Mucosa of rectum (tissue), 2 donors: ENCODE data around the gene LRCH3.
A peak's percentile ranks its signal among the peaks of the same experiment; 100 is the strongest.

Experiments
- H3K27ac ChIP-seq, 2 donors: one replicate each; pipeline ENCODE4 v1.7.0; 2013; ENCODE audit warnings: inconsistent platforms in 2 of 2, low read depth in 2 of 2, low read length in 2 of 2
- H3K27me3 ChIP-seq, 2 donors: one replicate each; pipeline ENCODE4 v1.7.0; 2013; ENCODE audit warnings: low read length in 2 of 2; ENCODE audit not compliant: control insufficient read depth in 2 of 2, insufficient read depth in 2 of 2
- H3K36me3 ChIP-seq, 2 donors: one replicate each; pipeline ENCODE4 v1.7.0; 2013; ENCODE audit warnings: low read length in 2 of 2; ENCODE audit not compliant: control insufficient read depth in 2 of 2, insufficient read depth in 2 of 2
- H3K4me1 ChIP-seq, 2 donors: one replicate each; pipeline ENCODE4 v1.7.0; 2013; ENCODE audit warnings: low read length in 2 of 2, mild to moderate bottlenecking in 1 of 2; ENCODE audit not compliant: control insufficient read depth in 2 of 2, insufficient read depth in 2 of 2
- H3K4me3 ChIP-seq, 2 donors: one replicate each; pipeline ENCODE4 v1.7.0; 2013; ENCODE audit warnings: low read length in 2 of 2
- H3K9ac ChIP-seq, 2 donors: one replicate each; pipeline ENCODE4 v1.7.0; 2013; ENCODE audit warnings: low read length in 2 of 2, low read depth in 1 of 2, mild to moderate bottlenecking in 1 of 2
- H3K9me3 ChIP-seq, 2 donors: one replicate each; pipeline ENCODE4 v1.7.0; 2013; ENCODE audit warnings: low read length in 2 of 2; ENCODE audit not compliant: control insufficient read depth in 2 of 2
- donor health status: healthy.
- donor health status: Normal muscosa, but diverticular disease.

Gene LRCH3

GRCh38 chr3:197791113-197791891, at the start of gene LRCH3:
Gene LRCH3 (plus strand): TSS chr3:197791254. CDS start chr3:197791279, 25 bp downstream.
- H3K9me3 ChIP-seq: no peaks in the 10 kb centered on the region
- peaks cover 0 to 10% of the 10 kb centered on the region in 2 donors for H3K4me1 ChIP-seq
- no peaks in the 10 kb centered on the region for H3K36me3 ChIP-seq

GRCh38 chr3:197742787-197743186, 48.3 kb upstream of the LRCH3 start:
- Histone ChIP-seq H3K27me3 (no peaks in the 10 kb centered on the region), H3K36me3 (no peaks in the 10 kb centered on the region), H3K4me1 (peaks cover 0 to under 1% of the 10 kb centered on the region in 2 donors), H3K9me3 (no peaks in the 10 kb centered on the region), H3K4me3 (no peak overlapping the region), H3K9ac (no peak overlapping the region), H3K27ac (no peak overlapping the region)

More at GRCh38 chr3:197791113-197791891, at the start of gene LRCH3:
- Histone ChIP-seq H3K27me3 (no peaks in the 10 kb centered on the region), H3K4me3 (peak within 1 kb of the TSS; percentile 79 to 93), H3K27ac (peak within 1 kb of the TSS; percentile 93 to 95), H3K9ac (peak within 1 kb of the TSS; percentile 94)

GRCh38 chr3:197746209-197746608, 44.8 kb upstream of the LRCH3 start:
- Histone ChIP-seq H3K27ac (no peak overlapping the region), H3K36me3 (no peaks in the 10 kb centered on the region), H3K4me3 (no peak overlapping the region), H3K9me3 (no peaks in the 10 kb centered on the region), H3K27me3 (no peaks in the 10 kb centered on the region), H3K4me1 (peaks cover 6 to 8% of the 10 kb centered on the region in 2 donors), H3K9ac (no peak overlapping the region)

- H3K4me1 ChIP-seq: peaks cover 9 to 14% of the 10 kb centered on the region in 2 donors
- H3K9me3 ChIP-seq: no peaks in the 10 kb centered on the region
- H3K9ac ChIP-seq: no peak overlapping the region
- no peaks in the 10 kb centered on the region for H3K27me3 ChIP-seq
- no peaks in the 10 kb centered on the region for H3K36me3 ChIP-seq
- H3K4me3 ChIP-seq: no peak overlapping the region
- H3K27ac ChIP-seq: no peak overlapping the region
Measured at GRCh38 chr3:197746801-197747237, 44.2 kb upstream of the LRCH3 start.

GRCh38 chr3:197748597-197749314, 42.3 kb upstream of the LRCH3 start:
- Histone ChIP-seq H3K36me3 (no peaks in the 10 kb centered on the region), H3K27me3 (no peaks in the 10 kb centered on the region), H3K9me3 (no peaks in the 10 kb centered on the region), H3K4me1 (peaks cover 15 to 18% of the 10 kb centered on the region in 2 donors), H3K4me3 (peak overlapping the region; percentile 87 to 96), H3K9ac (peak overlapping the region; percentile 65 to 82), H3K27ac (peak overlapping the region; percentile 86 to 94)

- peaks cover 15 to 18% of the 10 kb centered on the region in 2 donors for H3K4me1 ChIP-seq
- no peaks in the 10 kb centered on the region for H3K36me3 ChIP-seq
- peak overlapping the region; percentile 87 to 96 for H3K4me3 ChIP-seq
- H3K9ac ChIP-seq: peak overlapping the region; percentile 65 to 82
- peak overlapping the region; percentile 86 to 94 for H3K27ac ChIP-seq
- H3K9me3 ChIP-seq: no peaks in the 10 kb centered on the region
- no peaks in the 10 kb centered on the region for H3K27me3 ChIP-seq
Measured at GRCh38 chr3:197749315-197749600, 41.8 kb upstream of the LRCH3 start.

- peak within 1 kb of the TSS; percentile 80 to 86 for H3K9ac ChIP-seq
- peak within 1 kb of the TSS; percentile 87 to 96 for H3K4me3 ChIP-seq
- no peaks in the 10 kb centered on the region for H3K9me3 ChIP-seq
- no peaks in the 10 kb centered on the region for H3K36me3 ChIP-seq
- H3K4me1 ChIP-seq: peaks cover 15 to 18% of the 10 kb centered on the region in 2 donors
- H3K27ac ChIP-seq: peak within 1 kb of the TSS; percentile 86 to 94
- H3K27me3 ChIP-seq: no peaks in the 10 kb centered on the region
Measured at GRCh38 chr3:197749601-197750395, 41.3 kb upstream of the LRCH3 start, which contains the start of gene FYTTD1. Gene FYTTD1 (plus strand): TSS chr3:197749883. CDS start chr3:197749972, 89 bp downstream.

GRCh38 chr3:197750396-197750831, 40.6 kb upstream of the LRCH3 start:
- no peaks in the 10 kb centered on the region for H3K9me3 ChIP-seq
- no peaks in the 10 kb centered on the region for H3K27me3 ChIP-seq
- peak overlapping the region; percentile 87 to 96 for H3K4me3 ChIP-seq
- H3K4me1 ChIP-seq: peaks cover 15 to 18% of the 10 kb centered on the region in 2 donors
- H3K27ac ChIP-seq: peak overlapping the region; percentile 86 to 94
- H3K9ac ChIP-seq: peak overlapping the region; percentile 80 to 86
- H3K36me3 ChIP-seq: no peaks in the 10 kb centered on the region

GRCh38 chr3:197750858-197751737, 40.0 kb upstream of the LRCH3 start:
- Histone ChIP-seq H3K4me1 (peaks cover 15 to 18% of the 10 kb centered on the region in 2 donors), H3K36me3 (no peaks in the 10 kb centered on the region), H3K9ac (peak overlapping the region; percentile 80 to 86), H3K27me3 (no peaks in the 10 kb centered on the region), H3K9me3 (no peaks in the 10 kb centered on the region), H3K27ac (peak overlapping the region; percentile 86 to 94), H3K4me3 (peak overlapping the region; percentile 87 to 96)
